HepG2 (cell line): ENCODE data around the gene PDIA6.

Source experiments
- ELF3 ChIP-seq: IDR thresholded peaks from 2 replicates; pipeline ENCODE4 v1.6.1; 2016; ENCODE audit warnings: missing genetic modification reagents, missing compliant biosample characterization
- EZH2 ChIP-seq: conservative IDR thresholded peaks from 2 replicates; pipeline ENCODE4 v1.6.1; 2012; ENCODE audit warnings: mild to moderate bottlenecking, low read depth, low read length, moderate library complexity
- HCFC1 ChIP-seq: fragments of 150-350 bp; IDR thresholded peaks from 2 replicates; pipeline ENCODE4 v1.6.1; 2014; ENCODE audit warnings: low read depth, low read length
- HDAC6 ChIP-seq: fragments of 200-600 bp; sonication (generic); IDR thresholded peaks from 2 replicates; pipeline ENCODE4 v1.7.0; 2017; ENCODE audit warnings: mild to moderate bottlenecking, antibody characterized with exemption, low read length, low read depth
- MXI1 ChIP-seq: IDR thresholded peaks from 3 replicates; pipeline ENCODE4 v1.6.1; 2012; ENCODE audit warnings: low read depth, low read length, inconsistent platforms, borderline replicate concordance
- RBAK ChIP-seq: sonication (generic); formaldehyde crosslinking; IDR thresholded peaks from 2 replicates; pipeline ENCODE4 v1.5.1; 2020; ENCODE audit warnings: mild to moderate bottlenecking, missing genetic modification reagents
- SMC3 ChIP-seq: IDR thresholded peaks from 2 replicates; pipeline ENCODE4 v1.6.1; 2011; ENCODE audit warnings: low read length, improper control_type of control experiment
- TCF7 ChIP-seq: sonication (generic); IDR thresholded peaks from 2 replicates; pipeline ENCODE4 v1.6.1; 2016; ENCODE audit warnings: antibody characterized with exemption, low read depth
- ZC3H4 ChIP-seq: sonication (generic); formaldehyde crosslinking; IDR thresholded peaks from 2 replicates; pipeline ENCODE4 v1.4.0; 2020; ENCODE audit warnings: missing genetic modification reagents, borderline replicate concordance
- TF ChIP-seq, protein P1 (sequence below), 2 experiments: sonication (generic) in 1 of 2; formaldehyde crosslinking in 1 of 2; IDR thresholded peaks; 2 replicates each; pipeline versions ENCODE4 v1.6.1 to v1.9.0; 2014 to 2022; ENCODE audit warnings: antibody characterized with exemption in 1 of 2, borderline replicate concordance in 1 of 2, inconsistent platforms in 1 of 2, low read depth in 1 of 2, missing genetic modification reagents in 1 of 2
- TF ChIP-seq, protein P2 (sequence below), 2 experiments: IDR thresholded peaks; 2 replicates each; pipeline ENCODE4 v1.6.1; 2011 to 2012; ENCODE audit warnings: low read length in 2 of 2, borderline replicate concordance in 1 of 2, low read depth in 1 of 2, mild to moderate bottlenecking in 1 of 2, moderate library complexity in 1 of 2
- TF ChIP-seq, protein P3 (sequence below): sonication (generic); formaldehyde crosslinking; IDR thresholded peaks from 2 replicates; pipeline ENCODE4 v1.4.0; 2020; ENCODE audit warnings: missing genetic modification reagents
- TF ChIP-seq, protein P4 (sequence below): sonication (generic); formaldehyde crosslinking; IDR thresholded peaks from 2 replicates; pipeline ENCODE4 v1.5.0; 2020; ENCODE audit warnings: mild to moderate bottlenecking, missing genetic modification reagents, moderate library complexity

DNA sequence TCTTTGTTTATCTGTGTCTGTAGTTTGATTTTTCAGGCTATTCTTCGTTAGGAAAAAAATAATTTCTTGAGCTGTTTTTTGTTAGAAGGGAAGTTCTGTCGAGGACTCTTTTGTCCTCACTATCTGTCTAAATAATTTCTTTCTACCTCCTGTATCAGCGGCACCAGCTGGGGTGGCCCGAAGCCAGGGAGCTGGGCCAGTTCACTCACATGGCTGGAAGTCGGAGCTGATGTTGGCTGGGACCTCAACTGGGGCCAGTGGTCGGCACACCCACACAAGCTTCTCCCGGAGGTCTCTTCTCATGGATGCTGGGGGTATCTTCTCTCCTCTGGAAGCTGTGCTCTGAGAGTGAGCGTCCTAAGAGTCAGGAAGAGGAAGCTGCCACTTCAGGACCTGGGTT lies 8.0 kb upstream of the PDIA6 start:
- no peak for TF ChIP-seq TCF7
- TF ChIP-seq, protein P1, sequence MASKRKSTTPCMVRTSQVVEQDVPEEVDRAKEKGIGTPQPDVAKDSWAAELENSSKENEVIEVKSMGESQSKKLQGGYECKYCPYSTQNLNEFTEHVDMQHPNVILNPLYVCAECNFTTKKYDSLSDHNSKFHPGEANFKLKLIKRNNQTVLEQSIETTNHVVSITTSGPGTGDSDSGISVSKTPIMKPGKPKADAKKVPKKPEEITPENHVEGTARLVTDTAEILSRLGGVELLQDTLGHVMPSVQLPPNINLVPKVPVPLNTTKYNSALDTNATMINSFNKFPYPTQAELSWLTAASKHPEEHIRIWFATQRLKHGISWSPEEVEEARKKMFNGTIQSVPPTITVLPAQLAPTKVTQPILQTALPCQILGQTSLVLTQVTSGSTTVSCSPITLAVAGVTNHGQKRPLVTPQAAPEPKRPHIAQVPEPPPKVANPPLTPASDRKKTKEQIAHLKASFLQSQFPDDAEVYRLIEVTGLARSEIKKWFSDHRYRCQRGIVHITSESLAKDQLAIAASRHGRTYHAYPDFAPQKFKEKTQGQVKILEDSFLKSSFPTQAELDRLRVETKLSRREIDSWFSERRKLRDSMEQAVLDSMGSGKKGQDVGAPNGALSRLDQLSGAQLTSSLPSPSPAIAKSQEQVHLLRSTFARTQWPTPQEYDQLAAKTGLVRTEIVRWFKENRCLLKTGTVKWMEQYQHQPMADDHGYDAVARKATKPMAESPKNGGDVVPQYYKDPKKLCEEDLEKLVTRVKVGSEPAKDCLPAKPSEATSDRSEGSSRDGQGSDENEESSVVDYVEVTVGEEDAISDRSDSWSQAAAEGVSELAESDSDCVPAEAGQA (IDR thresholded peaks at IDR 0.05; ENCODE audit: low read depth): no peak
- TF ChIP-seq, protein P1 (CRISPR knock-in tag; IDR thresholded peaks at IDR 0.05; ENCODE audit: borderline replicate concordance): no peak
- TF ChIP-seq, protein P2, sequence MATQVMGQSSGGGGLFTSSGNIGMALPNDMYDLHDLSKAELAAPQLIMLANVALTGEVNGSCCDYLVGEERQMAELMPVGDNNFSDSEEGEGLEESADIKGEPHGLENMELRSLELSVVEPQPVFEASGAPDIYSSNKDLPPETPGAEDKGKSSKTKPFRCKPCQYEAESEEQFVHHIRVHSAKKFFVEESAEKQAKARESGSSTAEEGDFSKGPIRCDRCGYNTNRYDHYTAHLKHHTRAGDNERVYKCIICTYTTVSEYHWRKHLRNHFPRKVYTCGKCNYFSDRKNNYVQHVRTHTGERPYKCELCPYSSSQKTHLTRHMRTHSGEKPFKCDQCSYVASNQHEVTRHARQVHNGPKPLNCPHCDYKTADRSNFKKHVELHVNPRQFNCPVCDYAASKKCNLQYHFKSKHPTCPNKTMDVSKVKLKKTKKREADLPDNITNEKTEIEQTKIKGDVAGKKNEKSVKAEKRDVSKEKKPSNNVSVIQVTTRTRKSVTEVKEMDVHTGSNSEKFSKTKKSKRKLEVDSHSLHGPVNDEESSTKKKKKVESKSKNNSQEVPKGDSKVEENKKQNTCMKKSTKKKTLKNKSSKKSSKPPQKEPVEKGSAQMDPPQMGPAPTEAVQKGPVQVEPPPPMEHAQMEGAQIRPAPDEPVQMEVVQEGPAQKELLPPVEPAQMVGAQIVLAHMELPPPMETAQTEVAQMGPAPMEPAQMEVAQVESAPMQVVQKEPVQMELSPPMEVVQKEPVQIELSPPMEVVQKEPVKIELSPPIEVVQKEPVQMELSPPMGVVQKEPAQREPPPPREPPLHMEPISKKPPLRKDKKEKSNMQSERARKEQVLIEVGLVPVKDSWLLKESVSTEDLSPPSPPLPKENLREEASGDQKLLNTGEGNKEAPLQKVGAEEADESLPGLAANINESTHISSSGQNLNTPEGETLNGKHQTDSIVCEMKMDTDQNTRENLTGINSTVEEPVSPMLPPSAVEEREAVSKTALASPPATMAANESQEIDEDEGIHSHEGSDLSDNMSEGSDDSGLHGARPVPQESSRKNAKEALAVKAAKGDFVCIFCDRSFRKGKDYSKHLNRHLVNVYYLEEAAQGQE (IDR thresholded peaks at IDR 0.05; ENCODE audit: borderline replicate concordance in 1 of 2, low read depth in 1 of 2, low read length in 2 of 2): no peak
- TF ChIP-seq MXI1: no peak
- TF ChIP-seq ELF3 (CRISPR knock-in tag): no peak
- no peak for TF ChIP-seq HDAC6
- no peak for TF ChIP-seq RBAK (CRISPR knock-in tag)
- TF ChIP-seq, protein P3, sequence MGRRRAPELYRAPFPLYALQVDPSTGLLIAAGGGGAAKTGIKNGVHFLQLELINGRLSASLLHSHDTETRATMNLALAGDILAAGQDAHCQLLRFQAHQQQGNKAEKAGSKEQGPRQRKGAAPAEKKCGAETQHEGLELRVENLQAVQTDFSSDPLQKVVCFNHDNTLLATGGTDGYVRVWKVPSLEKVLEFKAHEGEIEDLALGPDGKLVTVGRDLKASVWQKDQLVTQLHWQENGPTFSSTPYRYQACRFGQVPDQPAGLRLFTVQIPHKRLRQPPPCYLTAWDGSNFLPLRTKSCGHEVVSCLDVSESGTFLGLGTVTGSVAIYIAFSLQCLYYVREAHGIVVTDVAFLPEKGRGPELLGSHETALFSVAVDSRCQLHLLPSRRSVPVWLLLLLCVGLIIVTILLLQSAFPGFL (CRISPR knock-in tag): no peak
- TF ChIP-seq EZH2: no peak
- no peak for TF ChIP-seq ZC3H4
- no peak for TF ChIP-seq SMC3
- TF ChIP-seq HCFC1: no peak
- TF ChIP-seq, protein P4, sequence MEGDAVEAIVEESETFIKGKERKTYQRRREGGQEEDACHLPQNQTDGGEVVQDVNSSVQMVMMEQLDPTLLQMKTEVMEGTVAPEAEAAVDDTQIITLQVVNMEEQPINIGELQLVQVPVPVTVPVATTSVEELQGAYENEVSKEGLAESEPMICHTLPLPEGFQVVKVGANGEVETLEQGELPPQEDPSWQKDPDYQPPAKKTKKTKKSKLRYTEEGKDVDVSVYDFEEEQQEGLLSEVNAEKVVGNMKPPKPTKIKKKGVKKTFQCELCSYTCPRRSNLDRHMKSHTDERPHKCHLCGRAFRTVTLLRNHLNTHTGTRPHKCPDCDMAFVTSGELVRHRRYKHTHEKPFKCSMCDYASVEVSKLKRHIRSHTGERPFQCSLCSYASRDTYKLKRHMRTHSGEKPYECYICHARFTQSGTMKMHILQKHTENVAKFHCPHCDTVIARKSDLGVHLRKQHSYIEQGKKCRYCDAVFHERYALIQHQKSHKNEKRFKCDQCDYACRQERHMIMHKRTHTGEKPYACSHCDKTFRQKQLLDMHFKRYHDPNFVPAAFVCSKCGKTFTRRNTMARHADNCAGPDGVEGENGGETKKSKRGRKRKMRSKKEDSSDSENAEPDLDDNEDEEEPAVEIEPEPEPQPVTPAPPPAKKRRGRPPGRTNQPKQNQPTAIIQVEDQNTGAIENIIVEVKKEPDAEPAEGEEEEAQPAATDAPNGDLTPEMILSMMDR (CRISPR knock-in tag): no peak
